A549 (cell line): ENCODE measurements around the gene PRMT3.
A peak's percentile ranks its signal among the peaks of the same experiment; 100 is the strongest.

Source experiments
- CTCF ChIP-seq: fragments of >200 bp; sonication (Bioruptor Twin); formaldehyde crosslinking; IDR thresholded peaks from 3 replicates; pipeline ENCODE4 v1.5.1; 2016
- ELK1 ChIP-seq: fragments of 150-350 bp; IDR thresholded peaks from 2 replicates; pipeline ENCODE4 v1.6.1; 2014; ENCODE audit warnings: low read depth, mild to moderate bottlenecking, low read length
- FOSL2 ChIP-seq, 2 experiments: fragments of 450-650 bp in 1 of 2; fragments of >200 bp in 1 of 2; sonication (Bioruptor Twin) in 1 of 2; formaldehyde crosslinking; IDR thresholded peaks; 2 replicates each; pipeline versions ENCODE4 v1.5.0 to v1.6.1; 2016 to 2020; ENCODE audit warnings: mild to moderate bottlenecking in 1 of 2, moderate library complexity in 1 of 2
- HES2 ChIP-seq: fragments of >200 bp; sonication (Bioruptor Twin); formaldehyde crosslinking; IDR thresholded peaks from 2 replicates; pipeline ENCODE4 v1.6.1; 2016
- MAFK ChIP-seq: fragments of 450-650 bp; IDR thresholded peaks from 2 replicates; pipeline ENCODE4 v1.6.1; 2014; ENCODE audit not compliant: partially characterized antibody
- MAX ChIP-seq: IDR thresholded peaks from 2 replicates; pipeline ENCODE4 v1.6.1; 2012
- MYC ChIP-seq: IDR thresholded peaks from 2 replicates; pipeline ENCODE4 v1.6.1; 2012; ENCODE audit warnings: mild to moderate bottlenecking, inconsistent platforms, low read length, improper control_type of control experiment, borderline replicate concordance
- POLR2A ChIP-seq: IDR thresholded peaks from 2 replicates; pipeline ENCODE4 v1.6.1; 2012; ENCODE audit warnings: mild to moderate bottlenecking, low read length
- POLR2AphosphoS2 ChIP-seq: conservative IDR thresholded peaks from 2 replicates; pipeline ENCODE4 v1.6.1; 2012; ENCODE audit warnings: low read length, improper control_type of control experiment, inconsistent platforms
- RNF2 ChIP-seq: fragments of 200-600 bp; sonication (generic); IDR thresholded peaks from 2 replicates; pipeline ENCODE4 v1.6.1; 2016; ENCODE audit warnings: low read depth, mild to moderate bottlenecking, antibody characterized with exemption, moderate library complexity, borderline replicate concordance
- SMC3 ChIP-seq: fragments of >200 bp; sonication (Bioruptor Twin); formaldehyde crosslinking; IDR thresholded peaks from 3 replicates; pipeline ENCODE4 v1.6.1; 2018; ENCODE audit warnings: inconsistent platforms
- SREBF2 ChIP-seq: fragments of 450-650 bp; IDR thresholded peaks from 2 replicates; pipeline ENCODE4 v1.6.1; 2014; ENCODE audit warnings: mild to moderate bottlenecking, moderate library complexity

GRCh38 chr11:20457934-20458680, 70.6 kb downstream of the PRMT3 start:
- TF ChIP-seq ELK1 (no peak), CTCF (no peak), POLR2AphosphoS2 (no peak), RNF2 (no peak), MAX (no peak), FOSL2 (IDR thresholded peaks at IDR 0.05) (no peak), FOSL2 (CRISPR knock-in tag; IDR thresholded peaks at IDR 0.05) (no peak), POLR2A (no peak), SREBF2 (no peak), SMC3 (no peak), MAFK (peak; percentile 43), MYC (no peak), HES2 (no peak)
